Naive thymus-derived CD4-positive, alpha-beta T cell (primary cell): ENCODE measurements around the gene KIF26B. TPM values are rescaled to one million over a fixed set of nuclear protein-coding genes. Genes with fewer than 3 reads are reported as not detected.

Experiments
- ATAC-seq: fragments of 150-1000 bp; cut with Tn5 transposase; 2 replicates; pipeline ENCODE4 v1.10.0; 2021; ENCODE audit warnings: mild to moderate bottlenecking, moderate library complexity
- CTCF ChIA-PET: fragments of 350-600 bp; sonication (Branson Sonifier 250); formaldehyde crosslinking; loops from one replicate; lab custom pipeline; 2021; ENCODE audit warnings: antibody characterized with exemption; lab: Charles Lee
- POLR2A ChIA-PET: fragments of 350-600 bp; sonication (Branson Sonifier 250); formaldehyde crosslinking; loops from one replicate; lab custom pipeline; 2021; ENCODE audit warnings: antibody characterized with exemption, inconsistent platforms; lab: Charles Lee
- DNase-seq, 9 donors: peaks; one replicate each; pipeline versions ENCODE4 v3.0.0 to v3.0.0-alpha.2; 2020 to 2022; ENCODE audit warnings: mixed read lengths in 1 of 9
- H3K27ac ChIP-seq: one replicate; pipeline ENCODE4 v1.7.0; 2013; ENCODE audit warnings: mild to moderate bottlenecking, low read depth, low read length, moderate library complexity
- H3K27me3 ChIP-seq, 2 donors: one replicate each; pipeline ENCODE4 v1.7.0; 2013; ENCODE audit warnings: low read length in 2 of 2, mild to moderate bottlenecking in 2 of 2, moderate library complexity in 2 of 2; ENCODE audit not compliant: control insufficient read depth in 2 of 2, insufficient read depth in 2 of 2
- H3K36me3 ChIP-seq, 3 experiments: 1 replicate in 2 of 3; 2 replicates in 1 of 3; pipeline ENCODE4 v1.7.0; 2013; ENCODE audit warnings: low read length in 3 of 3, mild to moderate bottlenecking in 3 of 3, moderate library complexity in 1 of 3; ENCODE audit not compliant: insufficient read depth in 3 of 3, control insufficient read depth in 2 of 3
- H3K4me1 ChIP-seq, 2 donors: one replicate each; pipeline ENCODE4 v1.7.0; 2013; ENCODE audit warnings: low read length in 2 of 2, mild to moderate bottlenecking in 2 of 2, moderate library complexity in 1 of 2; ENCODE audit not compliant: control insufficient read depth in 2 of 2, insufficient read depth in 2 of 2
- H3K4me3 ChIP-seq: 2 replicates; pipeline ENCODE4 v1.7.0; 2013; ENCODE audit warnings: mild to moderate bottlenecking, low read length
- H3K9me3 ChIP-seq, 3 experiments: 1 replicate in 2 of 3; 2 replicates in 1 of 3; pipeline ENCODE4 v1.7.0; 2013; ENCODE audit warnings: low read length in 3 of 3; ENCODE audit not compliant: control insufficient read depth in 2 of 3
- H3K27ac Mint-ChIP-seq, 9 donors: one replicate each; pipeline ENCODE4 v1.8.0; 2020 to 2022; ENCODE audit warnings: mixed read lengths in 9 of 9, mild to moderate bottlenecking in 8 of 9, moderate library complexity in 5 of 9, inconsistent platforms in 2 of 9
- H3K27me3 Mint-ChIP-seq, 5 donors: one replicate each; pipeline ENCODE4 v1.8.0; 2021 to 2022; ENCODE audit warnings: mixed read lengths in 5 of 5, mild to moderate bottlenecking in 1 of 5
- H3K36me3 Mint-ChIP-seq, 5 donors: one replicate each; pipeline ENCODE4 v1.8.0; 2020 to 2022; ENCODE audit warnings: mixed read lengths in 5 of 5, mild to moderate bottlenecking in 3 of 5, inconsistent platforms in 1 of 5
- H3K4me1 Mint-ChIP-seq, 7 donors: one replicate each; pipeline ENCODE4 v1.8.0; 2020 to 2022; ENCODE audit warnings: mixed read lengths in 7 of 7, mild to moderate bottlenecking in 3 of 7, inconsistent platforms in 1 of 7
- H3K4me3 Mint-ChIP-seq, 10 donors: one replicate each; pipeline ENCODE4 v1.8.0; 2020 to 2022; ENCODE audit warnings: mild to moderate bottlenecking in 10 of 10, mixed read lengths in 10 of 10, moderate library complexity in 6 of 10, inconsistent platforms in 2 of 10
- H3K9me3 Mint-ChIP-seq, 11 donors: one replicate each; pipeline ENCODE4 v1.8.0; 2020 to 2022; ENCODE audit warnings: mixed read lengths in 11 of 11, mild to moderate bottlenecking in 4 of 11, inconsistent platforms in 1 of 11, moderate library complexity in 1 of 11
- intact Hi-C, 2 donors: fragments of 100-400 bp; cut with micrococcal nuclease; formaldehyde crosslinking; loops; one replicate each; pipeline ENCODE4 v1.15.1; 2023
- polyA plus RNA-seq, 2 donors: library from polyadenylated mRNA; unstranded; fragments of 300-500 nt; fragmentation: Illumina TruSeq; gene quantifications; one replicate each; pipeline ENCODE4 v1.2.3, GENCODE V29; 2021
- total RNA-seq, 6 experiments: library from RNA in 5 of 6; stranded (reverse) in 5 of 6; gene quantifications; 1 replicate in 5 of 6; 2 replicates in 1 of 6; pipeline ENCODE4 v1.2.3 and lab custom pipeline; 2021 to 2026

Gene KIF26B
- total and polyA plus RNA-seq, 7 experiments from 2014 or later = 0.06 to 0.24 (median 0.21) TPM; not detected in 4

GRCh38 chr1:245516284-245516759 is 361.5 kb downstream of the KIF26B start:
- H3K4me3 Mint-ChIP-seq = no peak overlapping the region
- peak; percentile 14 for ATAC-seq

GRCh38 chr1:245520611-245521010 is 365.8 kb downstream of the KIF26B start:
- no peak overlapping the region for H3K27ac Mint-ChIP-seq
- intact Hi-C loops = no loop called here
- POLR2A ChIA-PET = no interaction called here

More at GRCh38 chr1:245516284-245516759, 361.5 kb downstream of the KIF26B start:
- no peaks in the 10 kb centered on the region for H3K36me3 Mint-ChIP-seq
- Histone ChIP-seq H3K4me1 (no peaks in the 10 kb centered on the region), H3K9me3 (no peaks in the 10 kb centered on the region), H3K27me3 (no peaks in the 10 kb centered on the region), H3K27ac (no peak overlapping the region), H3K36me3 (no peaks in the 10 kb centered on the region), H3K4me3 (no peak overlapping the region)
- ChIA-PET POLR2A (no interaction called here), CTCF (no interaction called here)
- no peak for DNase-seq
- H3K9me3 Mint-ChIP-seq = peaks cover 0 to 7% (median 0%) of the 10 kb centered on the region in 11 donors
- no peak overlapping the region for H3K27ac Mint-ChIP-seq
- intact Hi-C loops = loop anchor here in 1 of 2 donors (2.0 kb wide), 1 partner anchor 486 kb away; no protein-coding TSS in a partner anchor
- H3K27me3 Mint-ChIP-seq = peaks cover 7 to 43% (median 18%) of the 10 kb centered on the region in 5 donors
- peaks cover 0 to 4% (median 0%) of the 10 kb centered on the region in 7 donors for H3K4me1 Mint-ChIP-seq

GRCh38 chr1:245526141-245526540 is 371.4 kb downstream of the KIF26B start:
- intact Hi-C loops = no loop called here
- DNase-seq (no peak), ATAC-seq (no peak)
- Histone ChIP-seq H3K27me3 (peaks cover 0 to 3% of the 10 kb centered on the region in 2 donors), H3K4me3 (no peak overlapping the region), H3K4me1 (no peaks in the 10 kb centered on the region), H3K27ac (no peak overlapping the region), H3K9me3 (no peaks in the 10 kb centered on the region), H3K36me3 (no peaks in the 10 kb centered on the region)
- H3K4me1 Mint-ChIP-seq = no peaks in the 10 kb centered on the region
- no peak overlapping the region for H3K27ac Mint-ChIP-seq
- H3K9me3 Mint-ChIP-seq = peaks cover 0 to 15% (median 2%) of the 10 kb centered on the region in 11 donors
- H3K36me3 Mint-ChIP-seq = no peaks in the 10 kb centered on the region
- peaks cover 0 to 19% (median 14%) of the 10 kb centered on the region in 5 donors for H3K27me3 Mint-ChIP-seq
- CTCF ChIA-PET = no interaction called here
- POLR2A ChIA-PET = no interaction called here
- no peak overlapping the region for H3K4me3 Mint-ChIP-seq

More at GRCh38 chr1:245520611-245521010, 365.8 kb downstream of the KIF26B start:
- no peaks in the 10 kb centered on the region for H3K9me3 ChIP-seq
- no peaks in the 10 kb centered on the region for H3K4me1 ChIP-seq
- no peak overlapping the region for H3K27ac ChIP-seq
- H3K4me3 ChIP-seq = no peak overlapping the region
- Mint-ChIP-seq H3K9me3 (peaks cover 0 to 15% (median 3%) of the 10 kb centered on the region in 11 donors), H3K4me1 (no peaks in the 10 kb centered on the region), H3K4me3 (no peak overlapping the region), H3K27me3 (peaks cover 0 to 23% (median 12%) of the 10 kb centered on the region in 5 donors), H3K36me3 (no peaks in the 10 kb centered on the region)
- DNase-seq (no peak), ATAC-seq (no peak)
- H3K36me3 ChIP-seq = no peaks in the 10 kb centered on the region
- CTCF ChIA-PET = no interaction called here
- H3K27me3 ChIP-seq = peaks cover 0 to 3% of the 10 kb centered on the region in 2 donors

DNA sequence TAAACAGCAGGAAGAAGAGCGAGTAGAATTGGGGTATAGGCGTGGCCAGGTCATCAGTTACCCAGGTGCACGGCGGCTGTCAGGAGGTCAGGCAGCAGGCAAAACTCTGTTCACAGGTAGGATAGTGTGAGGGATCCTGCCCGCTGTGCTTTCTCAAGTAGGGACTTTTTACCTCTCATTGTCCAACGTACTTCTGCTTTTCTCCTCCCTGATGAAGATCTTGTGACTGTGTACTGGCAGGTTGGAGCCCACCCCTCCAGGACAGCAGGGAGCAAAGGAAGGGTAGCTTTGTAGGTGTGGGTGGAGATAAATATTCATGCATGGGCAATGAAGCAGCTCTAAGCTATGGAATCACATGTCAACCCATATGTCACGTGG is 373.5 kb downstream of the KIF26B start:
- peaks cover 0 to 8% (median under 1%) of the 10 kb centered on the region in 11 donors for H3K9me3 Mint-ChIP-seq
- ATAC-seq = no peak

GRCh38 chr1:245530937-245531336 is 376.2 kb downstream of the KIF26B start:
- H3K27ac ChIP-seq = no peak overlapping the region
- POLR2A ChIA-PET = no interaction called here
- no peaks in the 10 kb centered on the region for H3K4me1 ChIP-seq
- intact Hi-C loops = no loop called here
- no peak overlapping the region for H3K27ac Mint-ChIP-seq
- no peak for DNase-seq
- no peak overlapping the region for H3K4me3 Mint-ChIP-seq
- no peaks in the 10 kb centered on the region for H3K27me3 ChIP-seq
- ATAC-seq = no peak
- H3K36me3 Mint-ChIP-seq = no peaks in the 10 kb centered on the region
- no peaks in the 10 kb centered on the region for H3K36me3 ChIP-seq
- peaks cover 0 to 21% (median 10%) of the 10 kb centered on the region in 5 donors for H3K27me3 Mint-ChIP-seq
- no peaks in the 10 kb centered on the region for H3K9me3 ChIP-seq
- no peak overlapping the region for H3K4me3 ChIP-seq
- no peaks in the 10 kb centered on the region for H3K4me1 Mint-ChIP-seq
- H3K9me3 Mint-ChIP-seq = peaks cover 0 to 2% (median 0%) of the 10 kb centered on the region in 11 donors
- CTCF ChIA-PET = no interaction called here

More for the DNA sequence above, 373.5 kb downstream of the KIF26B start:
- H3K9me3 ChIP-seq = no peaks in the 10 kb centered on the region
- no peaks in the 10 kb centered on the region for H3K36me3 ChIP-seq
- DNase-seq = no peak
- Mint-ChIP-seq H3K4me1 (no peaks in the 10 kb centered on the region), H3K4me3 (no peak overlapping the region), H3K27ac (no peak overlapping the region), H3K27me3 (peaks cover 0 to 19% (median 14%) of the 10 kb centered on the region in 5 donors), H3K36me3 (no peaks in the 10 kb centered on the region)
- intact Hi-C loops = no loop called here
- H3K27me3 ChIP-seq = peaks cover 0 to 3% of the 10 kb centered on the region in 2 donors
- H3K4me3 ChIP-seq = no peak overlapping the region
- H3K4me1 ChIP-seq = no peaks in the 10 kb centered on the region
- CTCF ChIA-PET = no interaction called here
- no peak overlapping the region for H3K27ac ChIP-seq
- POLR2A ChIA-PET = no interaction called here

DNA sequence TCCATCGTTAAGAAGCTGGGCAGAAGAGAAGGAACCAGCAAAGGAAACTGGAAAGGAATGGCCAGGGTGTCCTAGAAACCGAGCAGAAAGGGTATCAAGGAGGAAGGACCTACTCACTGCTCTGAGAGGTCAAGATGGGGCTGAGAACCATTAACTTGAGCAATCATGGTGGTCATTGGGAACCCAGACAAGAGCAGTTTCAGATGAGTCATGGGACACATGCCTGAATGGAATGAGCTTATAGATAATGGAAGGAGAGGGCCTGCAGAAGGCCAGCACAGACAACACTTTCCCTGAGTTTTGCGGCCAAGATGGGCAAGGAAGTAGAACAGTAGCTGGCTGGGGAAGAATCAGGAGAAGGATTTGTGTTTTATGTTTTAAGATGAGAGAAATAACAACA is 383.2 kb downstream of the KIF26B start:
- Histone ChIP-seq H3K36me3 (no peaks in the 10 kb centered on the region), H3K9me3 (no peaks in the 10 kb centered on the region), H3K4me3 (no peak overlapping the region), H3K27ac (no peak overlapping the region), H3K27me3 (no peaks in the 10 kb centered on the region), H3K4me1 (no peaks in the 10 kb centered on the region)
- ATAC-seq = no peak
- Mint-ChIP-seq H3K36me3 (no peaks in the 10 kb centered on the region), H3K4me3 (no peak overlapping the region), H3K27me3 (peaks cover 0 to 22% (median 14%) of the 10 kb centered on the region in 5 donors), H3K9me3 (peaks cover 0 to 3% (median 0%) of the 10 kb centered on the region in 11 donors), H3K4me1 (no peaks in the 10 kb centered on the region), H3K27ac (no peak overlapping the region)
- CTCF ChIA-PET = no interaction called here
- intact Hi-C loops = no loop called here
- DNase-seq = no peak
- POLR2A ChIA-PET = no interaction called here

GRCh38 chr1:245538671-245539070 is 383.9 kb downstream of the KIF26B start:
- Mint-ChIP-seq H3K27me3 (peaks cover 0 to 21% (median 14%) of the 10 kb centered on the region in 5 donors), H3K27ac (no peak overlapping the region), H3K4me3 (no peak overlapping the region), H3K9me3 (peaks cover 0 to 5% (median 0%) of the 10 kb centered on the region in 11 donors), H3K4me1 (no peaks in the 10 kb centered on the region), H3K36me3 (no peaks in the 10 kb centered on the region)
- ChIA-PET POLR2A (no interaction called here), CTCF (no interaction called here)
- no peak for DNase-seq
- ATAC-seq = no peak
- intact Hi-C loops = no loop called here
- Histone ChIP-seq H3K4me3 (no peak overlapping the region), H3K4me1 (no peaks in the 10 kb centered on the region), H3K27ac (no peak overlapping the region), H3K27me3 (no peaks in the 10 kb centered on the region), H3K9me3 (no peaks in the 10 kb centered on the region), H3K36me3 (no peaks in the 10 kb centered on the region)
